IPS-20b (cell line): Measurements from ENCODE around the gene URI1.
"Not testable (repeated sequence)": the region's sequence is repeated elsewhere in the genome, so short reads cannot be mapped to it uniquely, and the experiment has no call there.

Experiments used
- H3K27ac ChIP-seq: one replicate; pipeline ENCODE4 v1.5.1; 2013; ENCODE audit warnings: low read length
- H3K27me3 ChIP-seq: 2 replicates; pipeline ENCODE4 v1.6.1; 2013; ENCODE audit warnings: mild to moderate bottlenecking, low read length, inconsistent platforms; ENCODE audit not compliant: insufficient read depth
- H3K36me3 ChIP-seq: 2 replicates; pipeline ENCODE4 v1.6.1; 2013; ENCODE audit warnings: low read depth, mild to moderate bottlenecking, inconsistent platforms, low read length, moderate library complexity; ENCODE audit not compliant: insufficient read depth
- H3K4me1 ChIP-seq: 2 replicates; pipeline ENCODE4 v1.6.1; 2013; ENCODE audit warnings: mild to moderate bottlenecking, control low read depth, inconsistent platforms, low read length, moderate library complexity; ENCODE audit not compliant: insufficient read depth
- H3K4me3 ChIP-seq: 2 replicates; pipeline ENCODE4 v1.5.1; 2013; ENCODE audit warnings: mild to moderate bottlenecking, low read length, inconsistent platforms
- H3K9ac ChIP-seq: 2 replicates; pipeline ENCODE4 v1.6.1; 2013; ENCODE audit warnings: low read depth, mild to moderate bottlenecking, inconsistent platforms, low read length, moderate library complexity
- H3K9me3 ChIP-seq: 2 replicates; pipeline ENCODE4 v1.6.1; 2013; ENCODE audit warnings: mild to moderate bottlenecking, low read depth, low read length, inconsistent platforms; ENCODE audit not compliant: insufficient read depth

Gene URI1

DNA sequence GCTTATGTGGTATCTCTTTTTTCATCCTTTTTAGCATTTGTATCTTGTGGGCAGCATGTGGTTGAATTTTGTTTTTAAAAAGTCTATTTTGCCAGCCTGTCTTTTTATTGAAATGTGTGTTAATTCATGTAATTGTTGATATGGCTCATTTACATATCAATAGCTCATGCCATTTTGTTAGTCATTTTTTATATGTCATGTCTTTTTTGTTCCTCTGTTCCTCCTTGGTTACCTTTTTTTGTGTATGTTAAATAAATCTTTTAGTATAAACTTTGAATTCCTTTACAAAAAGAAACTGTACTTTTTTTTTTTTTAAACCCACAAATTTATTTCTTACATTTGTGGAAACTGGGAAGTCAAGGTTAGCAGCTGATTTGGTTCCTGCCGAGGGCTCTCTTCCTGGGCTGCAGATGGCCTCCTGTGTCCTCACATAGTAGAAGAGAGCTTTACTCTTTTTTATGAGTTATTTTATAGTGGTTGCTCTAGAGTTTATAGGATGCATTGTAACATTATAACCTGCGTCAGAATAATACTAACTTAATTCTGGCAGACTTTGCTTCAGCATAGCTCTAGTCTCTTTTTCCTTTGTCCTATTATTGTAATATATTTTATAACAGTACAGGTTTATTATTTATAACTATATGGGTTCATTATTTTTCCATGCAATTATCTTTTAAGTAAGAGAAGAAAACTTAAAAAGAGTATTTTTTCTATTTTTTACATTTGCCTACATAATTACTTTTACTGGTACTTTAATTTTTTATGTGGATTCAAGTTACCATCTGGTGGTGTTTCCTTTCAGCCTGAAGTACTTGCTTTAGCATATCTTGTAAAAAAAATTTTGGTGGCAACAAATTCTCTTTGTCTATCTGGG lies 86.3 kb downstream of the URI1 start:
- Histone ChIP-seq H3K27ac (no peak overlapping the region), H3K36me3 (0 out of 2 replicates have a peak, but pooled peaks cover 5% of the 10 kb centered on the region)

DNA sequence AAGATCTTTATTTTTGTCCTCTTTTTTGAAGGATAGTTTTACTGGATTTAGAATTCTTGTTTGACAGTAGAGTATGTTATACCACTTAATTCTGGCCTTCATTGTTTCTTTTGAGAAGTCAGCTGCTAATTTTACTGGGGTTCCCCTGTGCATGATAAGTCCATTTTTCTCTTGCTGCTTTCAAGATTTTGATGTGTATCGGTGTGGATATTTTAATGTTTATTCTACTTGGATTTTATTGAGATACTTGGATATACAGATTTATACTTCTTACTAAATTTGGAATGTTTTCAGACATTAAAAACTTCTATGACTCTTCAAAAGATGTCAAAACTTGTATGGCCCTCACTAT lies 86.9 kb downstream of the URI1 start:
- no peak overlapping the region for H3K4me3 ChIP-seq
- H3K4me1 ChIP-seq = no peaks in the 10 kb centered on the region; the same call in 1 of the 2 replicates
- no peak overlapping the region for H3K27ac ChIP-seq
- 0 out of 2 replicates have a peak, but pooled peaks cover 5% of the 10 kb centered on the region for H3K36me3 ChIP-seq
- H3K9ac ChIP-seq = no peak overlapping the region
- H3K27me3 ChIP-seq = no peaks in the 10 kb centered on the region
- peaks cover 4% of the 10 kb centered on the region; the same call in 1 of the 2 replicates for H3K9me3 ChIP-seq

More for the DNA sequence above, 86.3 kb downstream of the URI1 start:
- no peak overlapping the region for H3K4me3 ChIP-seq
- H3K27me3 ChIP-seq = no peaks in the 10 kb centered on the region
- H3K9ac ChIP-seq = no peak overlapping the region
- H3K9me3 ChIP-seq = peaks cover 4% of the 10 kb centered on the region; the same call in 1 of the 2 replicates
- H3K4me1 ChIP-seq = no peaks in the 10 kb centered on the region; the same call in 1 of the 2 replicates

DNA sequence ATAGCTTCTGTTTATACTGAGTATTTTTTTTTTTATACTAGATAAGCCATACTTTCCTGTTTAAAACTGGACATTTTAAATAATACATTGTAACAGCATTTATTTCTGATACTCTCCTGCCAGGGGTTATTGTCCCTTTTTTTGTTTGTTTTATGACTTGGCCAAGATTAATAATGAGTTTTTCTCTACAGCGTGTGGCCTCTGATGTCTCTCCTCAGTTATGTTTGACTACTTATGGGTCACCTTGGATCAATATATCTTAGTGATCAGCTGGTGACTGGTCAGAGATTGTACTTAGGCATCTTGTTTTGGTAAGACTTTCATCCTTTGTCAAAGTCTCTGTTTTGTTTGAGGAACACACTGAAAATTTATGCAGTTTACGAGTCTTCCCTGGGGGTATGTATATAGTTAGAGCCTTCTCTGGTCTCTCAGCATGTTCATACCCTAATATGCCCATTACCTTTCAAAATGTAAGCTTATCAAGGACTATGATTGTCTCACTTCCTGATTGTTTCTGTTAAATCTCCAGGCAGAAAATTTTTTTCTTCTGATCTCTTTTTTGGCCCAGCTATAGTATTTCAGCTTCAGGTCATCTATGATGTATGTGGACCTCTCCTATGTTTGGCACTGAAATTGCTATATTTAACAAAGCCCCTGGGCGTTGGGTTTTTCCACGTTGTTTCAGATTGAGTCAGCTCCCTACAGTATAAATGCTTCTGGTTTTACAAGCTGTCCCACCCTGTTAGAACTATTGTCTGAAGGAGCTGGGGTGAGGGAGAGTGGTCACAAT lies 87.9 kb downstream of the URI1 start:
- Histone ChIP-seq H3K4me3 (no peak overlapping the region), H3K4me1 (no peaks in the 10 kb centered on the region; the same call in 1 of the 2 replicates), H3K36me3 (0 out of 2 replicates have a peak, but pooled peaks cover 5% of the 10 kb centered on the region), H3K9ac (no peak overlapping the region), H3K27ac (no peak overlapping the region), H3K27me3 (no peaks in the 10 kb centered on the region), H3K9me3 (peaks cover 4% of the 10 kb centered on the region; the same call in 1 of the 2 replicates)

DNA sequence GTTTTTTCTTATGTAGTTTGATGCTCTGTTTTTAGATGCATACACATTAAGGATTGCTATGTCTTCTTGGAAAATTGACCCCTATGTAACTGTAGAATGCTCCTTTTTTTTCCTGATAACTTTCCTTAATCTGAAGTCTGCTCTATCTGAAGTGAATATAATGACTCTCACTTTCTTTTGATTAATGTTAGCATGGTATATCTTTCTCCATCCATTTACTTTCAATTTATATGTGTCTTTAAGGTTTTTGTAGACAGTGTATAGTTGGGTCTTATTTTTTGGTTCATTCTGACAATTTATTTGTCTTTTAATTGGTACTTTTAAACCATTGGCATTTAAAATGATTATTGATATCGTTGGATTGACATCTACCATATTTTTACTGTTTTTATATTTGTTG lies 92.3 kb downstream of the URI1 start:
- Histone ChIP-seq H3K9me3 (peaks cover 4% of the 10 kb centered on the region; the same call in 1 of the 2 replicates), H3K27me3 (no peaks in the 10 kb centered on the region), H3K36me3 (peaks cover 12% of the 10 kb centered on the region; the same call in 1 of the 2 replicates), H3K4me3 (no peak overlapping the region), H3K9ac (no peak overlapping the region), H3K4me1 (no peaks in the 10 kb centered on the region), H3K27ac (no peak overlapping the region)

DNA sequence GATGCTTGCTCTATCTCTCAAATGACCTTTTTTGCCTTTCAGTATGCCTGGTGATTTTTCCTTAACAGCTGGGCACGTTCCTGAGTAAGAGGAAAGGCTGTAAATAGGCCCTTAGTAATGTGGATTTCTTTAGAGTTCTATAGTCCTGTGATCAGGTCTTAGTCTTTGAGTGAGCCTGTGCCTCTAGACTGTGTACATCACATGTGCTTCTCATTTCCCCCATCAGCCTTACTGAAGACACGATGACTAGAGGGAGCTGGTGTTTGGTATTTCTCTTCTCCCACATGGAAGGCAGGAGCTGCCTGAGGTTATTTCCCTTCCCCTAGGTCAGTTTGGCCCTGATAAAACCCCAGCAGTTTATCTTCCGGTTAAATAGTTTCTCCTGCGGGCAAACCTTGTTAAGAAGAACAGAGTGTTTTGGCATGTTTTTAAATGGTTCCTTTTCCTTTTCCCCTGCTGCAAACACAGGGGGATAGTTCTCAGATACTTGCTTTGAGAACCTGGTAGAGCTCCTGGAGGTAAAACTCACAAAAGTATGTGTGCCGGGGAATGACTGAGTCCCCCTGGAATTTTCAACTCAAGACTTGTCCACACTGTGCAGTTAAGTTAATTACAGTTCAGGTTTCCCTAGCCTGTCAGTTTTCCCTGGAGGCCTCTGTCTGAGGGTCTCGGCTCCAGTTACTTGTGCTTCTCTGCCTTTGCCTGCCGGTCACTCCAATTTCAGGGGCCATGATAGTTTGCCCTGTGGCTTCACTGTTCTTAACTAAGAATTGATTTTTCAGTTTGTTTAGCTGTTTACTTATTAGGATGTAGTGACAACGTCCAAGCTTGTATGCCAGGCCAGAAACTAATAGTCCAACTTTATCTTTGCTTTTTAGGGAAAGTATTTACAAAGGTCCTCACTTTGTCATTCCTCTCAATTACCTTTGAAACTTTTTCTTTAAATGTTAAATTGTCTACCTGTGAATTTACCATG lies 94.4 kb downstream of the URI1 start:
- Histone ChIP-seq H3K9ac (no peak overlapping the region), H3K27ac (no peak overlapping the region), H3K36me3 (peaks cover 11% of the 10 kb centered on the region; the same call in 1 of the 2 replicates), H3K27me3 (no peaks in the 10 kb centered on the region), H3K4me1 (no peaks in the 10 kb centered on the region), H3K4me3 (no peak overlapping the region), H3K9me3 (peaks cover 15% of the 10 kb centered on the region)

DNA sequence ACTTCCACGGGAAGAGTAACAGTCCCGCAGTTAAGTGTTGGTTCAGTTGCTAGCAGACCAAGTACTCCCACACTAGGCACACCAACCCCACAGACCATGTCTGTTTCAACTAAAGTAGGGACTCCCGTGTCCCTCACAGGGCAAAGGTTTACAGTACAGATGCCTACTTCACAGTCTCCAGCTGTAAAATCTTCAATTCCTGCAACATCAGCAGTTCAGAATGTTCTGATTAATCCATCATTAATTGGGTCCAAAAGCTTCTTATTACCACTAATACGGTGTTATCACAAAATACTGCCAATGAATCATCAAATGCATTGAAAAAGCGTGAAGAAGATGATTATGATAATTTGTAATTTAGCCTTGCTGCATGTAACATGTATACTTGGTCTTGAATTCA lies 95.8 kb downstream of the URI1 start:
- Histone ChIP-seq H3K36me3 (peaks cover 11% of the 10 kb centered on the region; the same call in 1 of the 2 replicates), H3K4me1 (peaks cover 3% of the 10 kb centered on the region; the same call in 1 of the 2 replicates), H3K27ac (no peak overlapping the region), H3K9me3 (peaks cover 11% of the 10 kb centered on the region), H3K9ac (no peak overlapping the region), H3K27me3 (no peaks in the 10 kb centered on the region), H3K4me3 (no peak overlapping the region)

DNA sequence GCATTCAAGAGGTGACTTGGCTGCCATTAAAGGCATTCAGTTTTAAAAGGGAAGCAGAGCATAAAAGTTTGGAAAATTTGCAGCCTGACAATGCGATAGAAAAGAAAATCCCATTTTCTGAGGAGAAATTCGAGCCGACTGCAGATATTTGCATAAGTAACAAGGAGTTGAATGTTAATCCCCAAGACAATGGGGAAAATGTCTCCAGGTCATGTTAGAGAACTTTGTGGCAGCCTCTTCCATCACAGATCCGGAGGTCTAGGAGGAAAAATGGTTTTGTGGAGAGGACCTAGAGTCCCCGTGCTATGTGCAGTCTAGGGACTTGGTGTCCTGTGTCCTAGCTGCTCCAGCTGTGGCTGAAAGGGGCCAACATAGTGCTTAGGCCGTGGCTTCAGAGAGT lies 99.9 kb downstream of the URI1 start:
- not testable (repeated sequence) for H3K4me1 ChIP-seq, H3K4me3 ChIP-seq, H3K27ac ChIP-seq, H3K9ac ChIP-seq, H3K27me3 ChIP-seq
- peaks cover 11% of the 10 kb centered on the region; the same call in 1 of the 2 replicates for H3K36me3 ChIP-seq
- H3K9me3 ChIP-seq = peaks cover 11% of the 10 kb centered on the region

DNA sequence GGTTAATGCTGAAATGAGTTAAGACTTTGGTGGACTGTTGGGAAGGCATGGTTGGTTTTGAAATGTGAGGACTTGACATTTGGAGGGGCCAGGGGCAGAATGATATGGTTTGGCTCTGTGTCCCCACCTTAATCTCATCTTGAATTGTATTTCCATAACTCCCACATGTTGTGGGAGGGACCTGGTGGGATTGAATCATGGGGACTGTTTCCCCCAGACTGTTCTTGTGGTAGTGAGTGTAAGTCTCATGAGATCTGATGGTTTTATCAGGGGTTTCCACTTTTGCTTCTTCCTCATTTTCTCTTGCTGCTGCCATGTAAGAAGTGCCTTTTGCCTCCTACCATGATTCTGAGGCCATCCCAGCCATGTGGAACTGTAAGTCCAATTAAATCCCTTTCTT lies 101.0 kb downstream of the URI1 start:
- H3K4me3 ChIP-seq, H3K4me1 ChIP-seq, H3K9ac ChIP-seq, H3K36me3 ChIP-seq, H3K27ac ChIP-seq, H3K27me3 ChIP-seq: not testable (repeated sequence)
- H3K9me3 ChIP-seq = peaks cover 11% of the 10 kb centered on the region

DNA sequence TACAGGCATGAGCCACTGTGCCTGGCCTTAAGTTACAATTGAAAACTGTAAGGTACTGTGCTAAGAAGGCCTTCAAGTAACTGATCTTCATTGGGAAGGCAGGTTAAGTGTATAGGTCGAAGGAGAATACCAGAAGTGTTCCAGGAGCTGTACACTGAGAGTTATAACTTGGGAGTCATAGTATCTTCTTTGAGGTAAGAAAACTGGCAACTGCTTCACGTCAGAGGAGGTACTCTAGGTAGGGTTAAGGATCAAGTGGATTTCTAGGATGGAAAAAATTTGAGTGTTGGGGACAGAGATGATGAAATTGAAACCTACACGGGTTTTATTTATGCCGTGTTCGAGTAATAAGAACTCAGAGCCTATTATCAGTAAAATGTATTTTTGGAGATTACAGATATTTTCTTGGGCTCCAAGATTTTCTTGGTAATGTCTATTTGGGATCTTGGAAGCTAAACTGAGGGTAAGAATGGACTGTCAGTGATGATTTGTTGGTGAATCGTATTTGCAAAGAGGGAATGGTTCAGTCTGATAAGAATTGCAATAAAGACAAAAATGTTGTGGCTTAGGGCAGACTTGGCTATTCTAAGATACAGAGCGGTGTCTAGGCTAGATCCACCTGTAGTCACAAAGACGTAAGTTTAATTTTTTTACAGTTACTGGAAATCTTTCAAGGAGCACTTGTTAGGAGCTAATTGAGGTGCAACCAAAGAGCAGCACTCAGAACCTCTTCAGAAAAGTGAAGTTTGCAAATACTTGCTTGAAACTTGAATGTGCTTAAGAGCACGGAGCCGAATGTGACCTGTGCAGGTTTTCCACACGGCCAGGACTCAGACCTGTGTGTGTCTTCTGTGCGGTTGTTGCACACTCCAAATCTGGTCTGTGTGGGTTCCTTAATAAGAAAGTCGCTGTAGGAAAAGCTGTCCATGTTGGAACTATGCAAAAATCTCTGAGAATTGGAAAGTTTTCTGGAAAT lies 102.5 kb downstream of the URI1 start:
- Histone ChIP-seq H3K4me3 (no peak overlapping the region), H3K9me3 (peaks cover 11% of the 10 kb centered on the region), H3K9ac (no peak overlapping the region), H3K36me3 (0 out of 2 replicates have a peak, but pooled peaks cover 4% of the 10 kb centered on the region), H3K27me3 (no peaks in the 10 kb centered on the region), H3K4me1 (peaks cover 10% of the 10 kb centered on the region; the same call in 1 of the 2 replicates), H3K27ac (no peak overlapping the region)

DNA sequence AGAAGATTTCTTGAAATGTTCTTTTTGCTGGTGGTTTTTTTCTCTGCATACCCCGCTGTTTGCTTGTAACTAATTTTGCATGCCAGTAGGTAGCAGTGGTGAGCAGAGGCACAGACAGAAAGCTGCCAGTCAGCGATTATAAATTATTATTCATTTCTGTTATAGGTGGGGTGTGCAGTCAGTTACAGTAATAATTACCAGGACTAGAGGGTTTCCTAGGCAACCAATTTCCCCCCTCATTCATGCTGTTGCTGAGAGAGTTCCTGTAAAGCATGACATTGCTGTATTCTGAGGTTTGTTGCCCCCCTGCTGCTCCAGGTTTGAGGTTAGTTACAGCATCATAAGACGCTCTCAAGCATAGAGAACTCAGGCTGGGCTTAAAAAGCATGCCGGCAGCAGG lies 104.5 kb downstream of the URI1 start:
- Histone ChIP-seq H3K27ac (no peak overlapping the region), H3K4me3 (no peak overlapping the region), H3K36me3 (no peaks in the 10 kb centered on the region), H3K4me1 (peaks cover 10% of the 10 kb centered on the region; the same call in 1 of the 2 replicates), H3K9me3 (no peaks in the 10 kb centered on the region), H3K27me3 (no peaks in the 10 kb centered on the region), H3K9ac (no peak overlapping the region)
